ENCODE measurements around the gene DPP4. TPM values are rescaled to one million over a fixed set of nuclear protein-coding genes. Genes with fewer than 3 reads are reported as not detected.

DPP4 gene
- polyA plus RNA-seq, 1 donor (not counting 4 experiments of a cell fraction or from before 2014, with no cell fraction given), result 1.1 TPM

DNA sequence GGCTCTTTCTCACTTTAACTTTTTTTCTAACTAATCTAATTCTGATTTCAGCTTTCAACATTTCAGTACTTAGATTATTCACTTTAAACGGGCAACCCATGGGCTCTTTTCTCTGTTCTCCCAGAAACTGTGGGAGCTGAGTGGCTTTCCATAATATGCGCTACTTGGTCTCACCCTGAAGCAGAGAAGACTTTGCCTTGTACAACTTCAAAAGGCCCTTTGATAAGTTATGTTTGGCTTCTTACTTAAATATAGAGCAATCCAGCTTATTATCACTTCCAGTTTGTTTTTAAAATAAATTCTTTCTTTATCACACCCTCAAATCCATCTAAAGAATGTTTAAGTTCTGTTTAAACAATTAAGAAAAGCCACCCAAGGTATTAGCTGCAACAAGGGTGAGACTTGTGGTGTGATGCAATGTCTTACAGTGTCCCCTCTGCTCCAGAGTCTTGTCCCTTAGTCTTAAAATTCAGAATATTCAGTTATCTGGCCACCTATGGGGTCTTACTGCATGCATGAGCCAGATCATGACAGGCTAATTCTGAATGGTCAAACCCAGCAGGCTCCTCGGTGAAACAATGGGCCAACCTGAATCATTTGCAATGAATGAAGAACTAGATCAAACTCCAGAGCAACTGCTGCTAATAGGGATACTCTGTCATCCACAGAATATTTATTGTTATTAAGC lies 39.2 kb upstream of the DPP4 start:
- Histone ChIP-seq H3K79me2 (ENCODE audit: control insufficient read depth, insufficient read depth, low read length) (no peaks in the 10 kb centered on the region), H4K20me1 (ENCODE audit: control insufficient read depth, extremely low read depth, insufficient read depth, low read length) (no peaks in the 10 kb centered on the region), H3K4me1 (ENCODE audit: control insufficient read depth, extremely low read depth, insufficient read depth, low read length) (peaks cover 36% of the 10 kb centered on the region), H3K4me3 (ENCODE audit: control insufficient read depth in 2 of 3, extremely low read depth in 1 of 3, insufficient read depth in 2 of 3, low read depth in 1 of 3, low read length in 3 of 3) (no peak overlapping the region), H3K27ac (ENCODE audit: control insufficient read depth, insufficient read depth, low read length) (peak overlapping the region; percentile 19), H3K9ac (ENCODE audit: control insufficient read depth, extremely low read depth, insufficient read depth, low read length) (no peak overlapping the region), H3K27me3 (ENCODE audit: control insufficient read depth, extremely low read depth, insufficient read depth, low read length) (no peaks in the 10 kb centered on the region), H3K9me1 (ENCODE audit: control insufficient read depth, extremely low read depth, insufficient read depth, low read length) (no peaks in the 10 kb centered on the region), H3K9me3 (ENCODE audit: control insufficient read depth, low read depth, low read length) (no peaks in the 10 kb centered on the region), H3K4me2 (ENCODE audit: control insufficient read depth, extremely low read depth, insufficient read depth, low read depth, low read length) (no peak overlapping the region), H2AFZ (ENCODE audit: control insufficient read depth, low read length) (no peak overlapping the region), H3K36me3 (ENCODE audit: control insufficient read depth in 2 of 2, extremely low read depth in 1 of 2, insufficient read depth in 2 of 2, low read length in 2 of 2) (no peaks in the 10 kb centered on the region)
- DNase-seq (ENCODE audit: low read depth, low spot score) (no peak), FAIRE-seq (no peak)
- dilution Hi-C loops (cut with MboI; ENCODE audit: extremely low pct_ligation_motif_present, low sequenced_read_pairs), result no loop called here
- TF ChIP-seq, protein P1, sequence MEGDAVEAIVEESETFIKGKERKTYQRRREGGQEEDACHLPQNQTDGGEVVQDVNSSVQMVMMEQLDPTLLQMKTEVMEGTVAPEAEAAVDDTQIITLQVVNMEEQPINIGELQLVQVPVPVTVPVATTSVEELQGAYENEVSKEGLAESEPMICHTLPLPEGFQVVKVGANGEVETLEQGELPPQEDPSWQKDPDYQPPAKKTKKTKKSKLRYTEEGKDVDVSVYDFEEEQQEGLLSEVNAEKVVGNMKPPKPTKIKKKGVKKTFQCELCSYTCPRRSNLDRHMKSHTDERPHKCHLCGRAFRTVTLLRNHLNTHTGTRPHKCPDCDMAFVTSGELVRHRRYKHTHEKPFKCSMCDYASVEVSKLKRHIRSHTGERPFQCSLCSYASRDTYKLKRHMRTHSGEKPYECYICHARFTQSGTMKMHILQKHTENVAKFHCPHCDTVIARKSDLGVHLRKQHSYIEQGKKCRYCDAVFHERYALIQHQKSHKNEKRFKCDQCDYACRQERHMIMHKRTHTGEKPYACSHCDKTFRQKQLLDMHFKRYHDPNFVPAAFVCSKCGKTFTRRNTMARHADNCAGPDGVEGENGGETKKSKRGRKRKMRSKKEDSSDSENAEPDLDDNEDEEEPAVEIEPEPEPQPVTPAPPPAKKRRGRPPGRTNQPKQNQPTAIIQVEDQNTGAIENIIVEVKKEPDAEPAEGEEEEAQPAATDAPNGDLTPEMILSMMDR (optimal IDR thresholded peaks at IDR 0.05 in 1 of 3, IDR thresholded peaks at IDR 0.05 in 1 of 3, conservative IDR thresholded peaks at IDR 0.05 in 1 of 3; ENCODE audit: extremely low read depth in 1 of 3, insufficient read depth in 2 of 3, low read length in 3 of 3), result no peak
- TF ChIP-seq EZH2 (IDR thresholded peaks at IDR 0.05; ENCODE audit: low read length), result no peak

DNA sequence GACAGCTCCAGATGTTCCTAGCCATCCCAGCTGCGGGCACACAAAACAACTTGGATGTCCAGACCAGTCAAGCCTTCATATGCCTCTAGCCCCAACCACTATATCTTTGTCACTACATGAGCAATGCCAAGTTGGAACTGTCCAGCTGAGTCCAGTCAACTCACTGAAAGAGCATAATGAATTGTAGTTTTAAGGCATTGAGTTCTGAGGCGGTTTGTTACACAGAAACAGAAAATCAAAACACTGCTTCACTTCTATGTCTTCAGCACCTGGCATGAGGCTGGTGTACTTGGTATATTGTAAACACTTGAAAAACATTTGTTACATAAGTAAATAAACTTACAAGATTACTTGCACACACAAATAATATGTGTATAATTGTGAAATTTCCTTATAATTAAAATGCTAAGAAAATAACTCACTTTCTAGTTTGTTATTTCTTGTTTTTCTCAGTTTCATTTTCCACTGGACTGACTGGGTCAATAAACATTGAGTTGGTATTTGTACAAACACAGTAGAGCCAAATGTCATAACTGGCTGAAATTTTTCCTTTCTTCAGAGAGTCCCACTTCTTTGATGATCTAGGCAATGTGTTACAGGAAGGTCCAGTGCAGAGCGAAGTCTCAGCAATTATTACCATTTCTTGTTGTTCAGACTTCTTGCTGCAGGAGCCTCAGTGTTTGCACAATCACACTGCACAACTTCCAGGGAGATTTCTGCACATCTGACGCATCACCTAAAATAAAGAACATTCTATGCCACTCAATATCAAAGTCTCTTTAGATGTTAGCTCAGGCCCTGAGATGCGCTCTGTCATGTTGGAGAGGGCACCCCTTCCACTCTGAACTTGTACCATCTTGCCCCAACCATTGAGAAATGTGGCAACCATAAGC lies 38.2 kb upstream of the DPP4 start:
- Histone ChIP-seq H2AFZ (ENCODE audit: control insufficient read depth, low read length) (no peak overlapping the region), H3K9ac (ENCODE audit: control insufficient read depth, extremely low read depth, insufficient read depth, low read length) (no peak overlapping the region), H3K27ac (ENCODE audit: control insufficient read depth, insufficient read depth, low read length) (peak overlapping the region; percentile 19), H3K4me3 (ENCODE audit: control insufficient read depth in 2 of 3, extremely low read depth in 1 of 3, insufficient read depth in 2 of 3, low read depth in 1 of 3, low read length in 3 of 3) (no peak overlapping the region), H3K9me3 (ENCODE audit: control insufficient read depth, low read depth, low read length) (no peaks in the 10 kb centered on the region), H3K4me2 (ENCODE audit: control insufficient read depth, extremely low read depth, insufficient read depth, low read depth, low read length) (peak overlapping the region; percentile 18), H3K4me1 (ENCODE audit: control insufficient read depth, extremely low read depth, insufficient read depth, low read length) (peaks cover 26% of the 10 kb centered on the region), H3K79me2 (ENCODE audit: control insufficient read depth, insufficient read depth, low read length) (no peaks in the 10 kb centered on the region), H3K36me3 (ENCODE audit: control insufficient read depth in 2 of 2, extremely low read depth in 1 of 2, insufficient read depth in 2 of 2, low read length in 2 of 2) (no peaks in the 10 kb centered on the region), H4K20me1 (ENCODE audit: control insufficient read depth, extremely low read depth, insufficient read depth, low read length) (no peaks in the 10 kb centered on the region), H3K27me3 (ENCODE audit: control insufficient read depth, extremely low read depth, insufficient read depth, low read length) (no peaks in the 10 kb centered on the region), H3K9me1 (ENCODE audit: control insufficient read depth, extremely low read depth, insufficient read depth, low read length) (no peaks in the 10 kb centered on the region)
- DNase-seq (ENCODE audit: low read depth, low spot score), result no peak
- TF ChIP-seq, protein P1 (optimal IDR thresholded peaks at IDR 0.05 in 1 of 3, IDR thresholded peaks at IDR 0.05 in 1 of 3, conservative IDR thresholded peaks at IDR 0.05 in 1 of 3; ENCODE audit: extremely low read depth in 1 of 3, insufficient read depth in 2 of 3, low read length in 3 of 3), result no peak
- TF ChIP-seq EZH2 (IDR thresholded peaks at IDR 0.05; ENCODE audit: low read length), result no peak
- peak; percentile 82 for FAIRE-seq
- dilution Hi-C loops (cut with MboI; ENCODE audit: extremely low pct_ligation_motif_present, low sequenced_read_pairs), result no loop called here

Data from keratinocyte (primary cell).